K562 (cell line): ENCODE measurements around the gene LRRC4C. TPM values are rescaled to one million over a fixed set of nuclear protein-coding genes. Genes with fewer than 3 reads are reported as not detected.

ENCODE experiments used
- ATAC-seq: fragments of 200-7000 bp; cut with Tn5 transposase; 3 replicates; pipeline ENCODE4 v1.9.1; 2020; ENCODE audit warnings: moderate library complexity
- BruUV-seq: library from RNA; stranded (reverse); fragments of 400-500 nt; replicated peaks from 2 replicates; lab custom pipeline; 2021; lab: Mats Ljungman, UMichigan
- CTCF ChIA-PET: fragments of 300-600 bp; formaldehyde crosslinking; extraction: SDS; loops from one replicate; lab custom pipeline; 2021; ENCODE audit warnings: low intra/inter-chr PET ratio; lab: Yijun Ruan, JAX
- POLR2A ChIA-PET: fragments of 300-600, 350-650 bp; sonication (Branson Sonifier 250); formaldehyde crosslinking; extraction: SDS; loops from one replicate; lab custom pipeline; 2021; ENCODE audit warnings: antibody characterized with exemption, inconsistent platforms; lab: Yijun Ruan, JAX
- DNase-seq, 4 experiments: peaks; one replicate each; pipeline versions ENCODE4 v3.0.0 to v3.0.0-alpha.2; 2011 to 2018; ENCODE audit warnings: low spot score in 3 of 4, mixed read lengths in 3 of 4; ENCODE audit errors: extremely low read depth in 1 of 4
- FAIRE-seq: peaks from 2 replicates; lab custom pipeline; 2011; peaks lifted over from hg19 to GRCh38; lab: Jason Lieb, UNC
- H2AFZ ChIP-seq: 2 replicates; pipeline ENCODE4 v1.6.0; 2011; ENCODE audit warnings: low read depth, low read length, control low read depth, inconsistent platforms
- H3K27ac ChIP-seq: fragments of 200-600 bp; 3 replicates; pipeline ENCODE4 v1.8.0; 2011; ENCODE audit warnings: low read depth, mild to moderate bottlenecking, control low read depth, inconsistent platforms, low read length, moderate library complexity, mixed read lengths; ENCODE audit errors: extremely low read depth
- H3K27me3 ChIP-seq, 2 experiments: fragments of 300-600 bp in 1 of 2; 2 replicates in 1 of 2; 3 replicates in 1 of 2; pipeline versions ENCODE4 v1.6.0 to v1.8.0; 2011; ENCODE audit warnings: inconsistent platforms in 2 of 2, low read length in 2 of 2, mild to moderate bottlenecking in 1 of 2, mixed read lengths in 1 of 2, moderate library complexity in 1 of 2; ENCODE audit not compliant: control insufficient read depth in 2 of 2, insufficient read depth in 2 of 2
- H3K36me3 ChIP-seq: fragments of 300-600 bp; 3 replicates; pipeline ENCODE4 v1.8.0; 2011; ENCODE audit warnings: mild to moderate bottlenecking, low read length, inconsistent platforms; ENCODE audit not compliant: control insufficient read depth, insufficient read depth
- H3K4me1 ChIP-seq, 2 experiments: fragments of 200-600 bp in 1 of 2; replicated peaks in 1 of 2; 2 replicates in 1 of 2; 3 replicates in 1 of 2; pipeline versions ENCODE4 v1.5.1 to v1.8.0; 2011; ENCODE audit warnings: inconsistent platforms in 2 of 2, low read length in 2 of 2, mild to moderate bottlenecking in 1 of 2, mixed read lengths in 1 of 2, moderate library complexity in 1 of 2; ENCODE audit not compliant: control insufficient read depth in 2 of 2, insufficient read depth in 2 of 2
- H3K4me2 ChIP-seq: 2 replicates; pipeline ENCODE4 v1.6.1; 2011; ENCODE audit warnings: low read length, control low read depth, inconsistent platforms, mixed read lengths; ENCODE audit not compliant: insufficient read depth
- H3K4me3 ChIP-seq: fragments of 200-600 bp; sonication (generic), shearing (Covaris generic); 2 replicates; pipeline ENCODE4 v1.5.1; 2016; ENCODE audit warnings: control low read depth, inconsistent platforms
- H3K79me2 ChIP-seq: fragments of 200-600 bp; 3 replicates; pipeline ENCODE4 v1.8.0; 2011; ENCODE audit warnings: low read length, inconsistent platforms; ENCODE audit not compliant: control insufficient read depth, insufficient read depth
- H3K9ac ChIP-seq, 2 experiments: 2 replicates each; pipeline versions ENCODE4 v1.6.0 to v1.6.1; 2011; ENCODE audit warnings: low read depth in 2 of 2, low read length in 2 of 2, control low read depth in 1 of 2, inconsistent platforms in 1 of 2, mild to moderate bottlenecking in 1 of 2, mixed read lengths in 1 of 2; ENCODE audit not compliant: insufficient read depth in 1 of 2
- H3K9me1 ChIP-seq: one replicate; pipeline ENCODE4 v1.6.0; 2011; ENCODE audit warnings: inconsistent platforms, mild to moderate bottlenecking, low read length, moderate library complexity; ENCODE audit not compliant: control insufficient read depth, insufficient read depth
- H3K9me3 ChIP-seq: replicated peaks from 2 replicates; pipeline ENCODE4 v1.5.1; 2011; ENCODE audit warnings: low read depth, low read length, inconsistent platforms; ENCODE audit not compliant: control insufficient read depth, insufficient read depth
- H4K20me1 ChIP-seq: replicated peaks from 2 replicates; pipeline ENCODE4 v1.6.1; 2011; ENCODE audit warnings: low read length, inconsistent platforms, mixed read lengths; ENCODE audit not compliant: control insufficient read depth, insufficient read depth
- ELF2 ChIP-seq: fragments of 250-450 bp; sonication (Bioruptor Pico); IDR thresholded peaks from 2 replicates; pipeline ENCODE4 v1.5.0; 2021; ENCODE audit warnings: mild to moderate bottlenecking
- ZNF551 ChIP-seq: fragments of 250-450 bp; sonication (Bioruptor Pico); IDR thresholded peaks from 2 replicates; pipeline ENCODE4 v1.5.0; 2021; ENCODE audit warnings: mild to moderate bottlenecking, moderate library complexity
- WGBS: fragments of 100-300 bp; shearing (Covaris generic); methylation state at CpG from one replicate; pipeline ENCODE4 v1.1.6; 2016; ENCODE audit warnings: low coverage, mixed read lengths; ENCODE audit not compliant: insufficient coverage; ENCODE audit errors: missing lambda C conversion rate; 5-methylcytosine and 5-hydroxymethylcytosine counted together
- in situ Hi-C: fragments of 300-500 bp; cut with MboI; formaldehyde crosslinking; loops from 4 replicates; pipeline ENCODE4 v1.15.0; 2018; ENCODE audit warnings: inconsistent platforms, mixed read lengths
- intact Hi-C: fragments of 100-400 bp; cut with micrococcal nuclease; formaldehyde crosslinking; loops from 2 replicates; pipeline ENCODE4 v1.14.2; 2022
- polyA plus RNA-seq, 8 experiments: library from polyadenylated mRNA; depleted of rRNA in 4 of 8; stranded (reverse) in 5 of 8; unstranded in 3 of 8; fragments of >200 nt; fragmentation: Nextera tagmentation in 2 of 8; fragmentation: Illumina TruSeq in 1 of 8; extraction: Ambion mirVana in 2 of 8; extraction: Trizol in 1 of 8; gene quantifications; 2 replicates each; pipeline versions ENCODE4 v1.2.1 to v1.2.3, GENCODE V29; 2011 to 2014; ENCODE audit warnings: inconsistent platforms in 1 of 8, missing spikeins in 1 of 8
- total RNA-seq, 7 experiments: library from RNA; depleted of rRNA in 6 of 7; stranded (reverse); fragments of >200 nt in 6 of 7; fragmentation: Illumina TruSeq in 2 of 7; extraction: Trizol in 2 of 7; gene quantifications; 2 replicates each; pipeline versions ENCODE4 v1.2.1 to v1.2.3, GENCODE V29; 2011 to 2021; ENCODE audit warnings: low replicate concordance in 1 of 7
- TF ChIP-seq, protein P1 (sequence below): IDR thresholded peaks from 2 replicates; pipeline ENCODE4 v1.6.1; 2012; ENCODE audit warnings: low read depth, low read length, improper control_type of control experiment, borderline replicate concordance

The LRRC4C gene
- total and polyA plus RNA-seq, 9 of the 15 experiments (the other 6 are each of a cell fraction or from before 2014, with no cell fraction given): not detected

DNA sequence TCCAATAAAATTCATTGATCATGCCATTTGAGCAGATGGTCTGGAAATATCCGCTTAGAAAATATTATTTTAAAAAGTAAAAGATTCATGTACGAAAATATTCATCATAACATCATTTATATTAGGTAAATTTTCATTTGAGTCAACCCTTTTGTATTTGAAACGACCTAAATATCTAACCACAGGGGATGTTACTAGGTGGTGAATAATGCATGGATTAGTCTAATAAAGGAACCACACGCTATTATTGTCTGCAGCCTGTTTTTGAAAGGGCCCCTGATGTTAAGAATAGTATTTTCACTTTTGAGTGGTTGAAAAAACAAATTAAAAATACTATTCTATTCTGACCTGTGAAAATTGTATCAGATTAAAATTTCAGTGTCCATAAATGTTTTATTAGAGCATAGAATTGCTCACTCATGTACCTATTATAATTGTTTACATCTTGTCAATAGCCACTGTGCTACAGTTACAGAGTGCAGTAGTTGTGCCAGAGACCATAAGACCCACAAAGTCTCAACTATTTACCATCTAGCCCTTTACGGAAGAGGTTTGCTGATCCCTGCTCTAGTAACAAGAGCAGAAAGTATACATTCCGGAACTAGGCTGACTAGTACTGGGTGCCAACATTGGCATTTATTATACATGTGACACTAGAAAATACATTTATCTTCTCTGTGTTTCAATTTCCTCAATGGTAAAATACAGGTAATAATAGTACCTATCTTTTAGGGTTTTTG, 176.1 kb downstream of the LRRC4C start (continued):
- no peak for TF ChIP-seq ZNF551
- TF ChIP-seq, protein P1, sequence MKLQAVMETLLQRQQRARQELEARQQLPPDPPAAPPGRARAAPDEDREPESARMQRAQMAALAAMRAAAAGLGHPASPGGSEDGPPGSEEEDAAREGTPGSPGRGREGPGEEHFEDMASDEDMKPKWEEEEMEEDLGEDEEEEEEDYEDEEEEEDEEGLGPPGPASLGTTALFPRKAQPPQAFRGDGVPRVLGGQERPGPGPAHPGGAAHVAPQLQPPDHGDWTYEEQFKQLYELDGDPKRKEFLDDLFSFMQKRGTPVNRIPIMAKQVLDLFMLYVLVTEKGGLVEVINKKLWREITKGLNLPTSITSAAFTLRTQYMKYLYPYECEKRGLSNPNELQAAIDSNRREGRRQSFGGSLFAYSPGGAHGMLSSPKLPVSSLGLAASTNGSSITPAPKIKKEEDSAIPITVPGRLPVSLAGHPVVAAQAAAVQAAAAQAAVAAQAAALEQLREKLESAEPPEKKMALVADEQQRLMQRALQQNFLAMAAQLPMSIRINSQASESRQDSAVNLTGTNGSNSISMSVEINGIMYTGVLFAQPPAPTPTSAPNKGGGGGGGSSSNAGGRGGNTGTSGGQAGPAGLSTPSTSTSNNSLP: no peak
- TF ChIP-seq, all 486 proteins: peak for 0

- no peaks in the 10 kb centered on the region for H3K79me2 ChIP-seq
- H3K27ac ChIP-seq: no peak overlapping the region
- POLR2A ChIA-PET: no interaction called here
- H3K4me2 ChIP-seq: no peak overlapping the region
- H2AFZ ChIP-seq: no peak overlapping the region
- no peak for TF ChIP-seq ELF2
- TF ChIP-seq, all 486 proteins: peak for 0
- H3K27me3 ChIP-seq: no peaks in the 10 kb centered on the region
- no TSS peak for BruUV-seq
- H3K9me3 ChIP-seq: 0 out of 2 replicates have a peak, but pooled peaks cover 1% of the 10 kb centered on the region
- DNase-seq (no peak), ATAC-seq (no peak), FAIRE-seq (no peak)
- no peaks in the 10 kb centered on the region for H3K36me3 ChIP-seq
- no peaks in the 10 kb centered on the region for H3K9me1 ChIP-seq
- H3K9ac ChIP-seq: no peak overlapping the region
- intact Hi-C loops (no loop called here), in situ Hi-C loops (no loop called here)
- 0% methylated on average over 5 of the region's 5 CpGs for WGBS
- CTCF ChIA-PET: no interaction called here
- no peaks in the 10 kb centered on the region for H3K4me1 ChIP-seq
- H3K4me3 ChIP-seq: no peak overlapping the region
- no peaks in the 10 kb centered on the region for H4K20me1 ChIP-seq
Observed at GRCh38 chr11:41282395-41282794, 177.1 kb downstream of the LRRC4C start.
